NCI-H2081 (cell line): Measurements from ENCODE around the gene CLRN3.

ENCODE experiments used
- DNase-seq, 2 experiments: peaks; one replicate each; lab custom pipeline; 2025; lab: John Stamatoyannopoulos, UW

The CLRN3 gene

GRCh38 chr10:127919418-127920271 lies 26.9 kb upstream of the CLRN3 start:
- no peak for DNase-seq

- no peak for DNase-seq
Measured at GRCh38 chr10:127918572-127918971, 25.8 kb upstream of the CLRN3 start.

- no peak for DNase-seq
Measured at GRCh38 chr10:127916826-127917225, 24.1 kb upstream of the CLRN3 start.

- no peak for DNase-seq
Measured at GRCh38 chr10:127915324-127915723, 22.6 kb upstream of the CLRN3 start.

DNA sequence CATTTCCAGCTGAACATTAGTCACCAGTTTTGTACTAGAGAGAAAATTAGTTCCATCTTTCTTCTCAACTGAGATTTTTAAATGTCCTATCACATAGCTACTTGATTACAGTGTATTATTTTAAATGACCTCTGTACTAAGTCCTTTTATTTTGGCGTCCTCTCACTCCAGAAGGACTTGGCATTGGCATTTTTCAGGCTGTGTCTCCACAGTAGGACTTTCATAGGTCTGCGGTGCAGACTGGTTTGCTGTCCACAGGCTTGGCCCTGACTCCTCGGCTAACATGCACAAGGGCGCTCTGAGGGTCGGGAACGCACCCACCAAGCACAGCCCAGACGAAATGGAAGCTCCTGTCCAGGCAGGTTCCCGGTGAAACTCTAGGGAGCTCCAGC lies 20.6 kb upstream of the CLRN3 start:
- DNase-seq: no peak

GRCh38 chr10:127912607-127913367 lies 20.0 kb upstream of the CLRN3 start:
- no peak for DNase-seq

GRCh38 chr10:127911867-127912257 lies 19.1 kb upstream of the CLRN3 start:
- DNase-seq: no peak

DNA sequence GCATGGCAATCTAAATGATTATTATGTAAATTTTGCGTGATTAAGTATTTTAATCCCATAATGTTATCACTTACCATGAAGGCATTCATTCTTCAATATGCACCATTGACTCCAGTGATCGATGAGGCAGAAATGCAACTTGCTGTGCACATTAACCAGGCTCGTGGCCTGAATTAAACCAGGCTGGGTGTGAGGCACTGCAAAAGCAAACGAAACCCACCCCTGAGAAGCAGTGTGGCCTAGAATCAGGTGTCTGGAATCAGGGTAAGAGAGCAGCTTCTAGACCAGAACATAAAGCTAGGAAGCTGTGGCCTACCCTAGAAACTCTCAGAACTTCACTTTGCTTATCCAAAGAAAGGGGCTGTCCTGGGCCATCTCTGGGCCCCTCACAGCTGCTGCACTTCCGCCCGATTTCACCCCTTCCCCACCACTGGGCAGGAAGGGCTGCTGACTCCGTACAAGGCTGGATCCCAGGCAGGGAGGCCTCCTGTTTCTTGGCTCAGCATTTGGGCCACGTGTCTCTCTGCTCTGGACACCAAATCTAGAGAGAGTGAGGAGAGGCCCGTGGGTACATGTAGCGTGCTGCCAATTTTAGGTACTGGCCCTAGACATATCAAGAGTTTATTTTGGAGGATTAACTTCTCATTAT lies 18.6 kb upstream of the CLRN3 start:
- DNase-seq: no peak

- DNase-seq: no peak
Measured at GRCh38 chr10:127910464-127910770, 17.7 kb upstream of the CLRN3 start.

- no peak for DNase-seq
Measured at GRCh38 chr10:127909716-127910463, 17.1 kb upstream of the CLRN3 start.

GRCh38 chr10:127908959-127909267 lies 16.2 kb upstream of the CLRN3 start:
- DNase-seq: no peak

GRCh38 chr10:127908106-127908958 lies 15.6 kb upstream of the CLRN3 start:
- DNase-seq: no peak

- no peak for DNase-seq
Measured at GRCh38 chr10:127907411-127908105, 14.8 kb upstream of the CLRN3 start.

GRCh38 chr10:127906548-127907377 lies 14.0 kb upstream of the CLRN3 start, which contains the start of gene PTPRE:
Gene PTPRE, plus strand, starts transcription at chr10:127907103. Its CDS starts 133,779 bp downstream, at chr10:128040882.
- peak in 1 of 2 experiments; percentile 0 for DNase-seq

DNA sequence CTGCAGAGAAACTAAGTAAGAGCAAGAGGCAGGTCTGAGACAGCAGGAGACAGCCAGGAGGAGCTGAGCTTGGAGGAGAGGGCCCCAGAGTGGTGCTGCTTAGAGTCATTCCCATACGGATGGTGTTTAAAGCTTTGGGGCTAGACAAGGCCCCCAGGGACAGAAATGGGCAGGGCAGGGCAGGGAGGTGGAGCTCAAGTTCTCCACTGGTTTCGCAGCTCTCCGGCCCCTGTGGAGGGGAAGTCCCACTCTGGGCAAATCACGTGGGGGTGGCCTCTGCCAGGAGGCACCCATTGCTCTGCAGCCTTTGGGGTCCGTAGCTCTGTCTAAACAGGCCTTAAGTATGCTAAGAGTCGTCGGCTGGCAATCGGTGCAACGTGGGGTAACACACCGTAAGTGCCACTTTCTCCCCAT lies 13.1 kb upstream of the CLRN3 start:
- no peak for DNase-seq

DNA sequence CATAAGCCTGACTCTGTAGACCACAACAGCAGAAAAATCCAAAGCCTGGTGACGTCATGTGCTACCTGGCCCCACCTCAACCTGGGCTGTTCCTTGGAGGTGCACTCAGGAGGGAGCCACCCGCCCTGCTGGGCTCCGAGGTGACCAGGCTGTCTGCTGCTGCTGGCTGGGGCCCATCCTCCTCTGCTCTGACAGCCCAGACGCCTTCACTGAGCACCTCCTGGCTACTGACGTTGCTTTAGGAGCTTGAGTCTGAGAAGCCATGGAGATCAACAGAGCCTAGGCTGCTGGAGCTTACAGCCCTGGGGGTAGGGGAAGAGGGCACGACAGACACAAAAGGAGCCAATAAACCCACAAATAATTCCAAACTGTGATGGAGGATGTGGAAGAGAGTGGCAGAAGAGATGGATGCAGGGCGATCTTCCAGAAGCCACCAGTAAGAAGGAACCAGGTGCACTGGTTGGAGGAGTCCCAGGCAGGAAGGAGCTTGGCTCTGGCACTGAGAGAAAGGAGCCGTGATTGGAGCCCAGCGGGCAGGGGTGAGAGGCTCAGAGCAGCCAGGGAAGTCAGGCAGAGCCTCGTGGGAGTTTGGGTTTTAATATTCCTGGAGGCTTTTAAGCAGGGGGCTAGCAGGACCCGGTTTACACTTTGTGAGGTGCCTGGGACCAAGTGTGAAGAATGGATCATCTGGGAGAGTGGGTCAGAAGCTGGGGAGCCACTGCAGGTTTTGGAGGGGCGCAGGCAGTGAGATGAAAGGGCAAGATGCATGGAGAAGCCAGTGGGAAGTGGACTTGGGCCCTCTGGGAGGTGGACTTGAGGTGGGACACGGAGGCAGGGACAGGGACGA lies 12.5 kb upstream of the CLRN3 start:
- DNase-seq: no peak

- no peak for DNase-seq
Measured at GRCh38 chr10:127904311-127905000, 11.7 kb upstream of the CLRN3 start.

- no peak for DNase-seq
Measured at GRCh38 chr10:127903789-127904188, 11.0 kb upstream of the CLRN3 start.
